Measurements from ENCODE around the gene PTGES3.

Gene PTGES3

GRCh38 chr12:56725723-56726102, 37.6 kb upstream of the PTGES3 start:
- ATAC-seq: no peak
- TF ChIP-seq CSDC2 (CRISPR knock-in tag; IDR thresholded peaks at IDR 0.05): no peak
- TF ChIP-seq ARNTL (CRISPR knock-in tag; IDR thresholded peaks at IDR 0.05; ENCODE audit: borderline replicate concordance, low read depth): no peak
- TF ChIP-seq RARB (CRISPR knock-in tag; IDR thresholded peaks at IDR 0.05): no peak
- TF ChIP-seq PATZ1 (CRISPR knock-in tag; IDR thresholded peaks at IDR 0.05; ENCODE audit: borderline replicate concordance): peak; percentile 70; the same call in 1 of the 2 replicates
- TF ChIP-seq OSR1 (CRISPR knock-in tag; IDR thresholded peaks at IDR 0.05): no peak

GRCh38 chr12:56724972-56725722, 37.1 kb upstream of the PTGES3 start, which contains the start of gene NACA:
NACA (minus strand) TSS chr12:56725299; CDS start chr12:56724521, 778 bp downstream.
- ATAC-seq: peak; percentile 96
- TF ChIP-seq RARB (CRISPR knock-in tag; IDR thresholded peaks at IDR 0.05) (no peak), ISL1 (CRISPR knock-in tag; IDR thresholded peaks at IDR 0.05) (no peak), CREB5 (CRISPR knock-in tag; IDR thresholded peaks at IDR 0.05; ENCODE audit: low read depth) (0 out of 2 replicates have a peak, but pooled peaks have one; percentile 12), ZNF70 (CRISPR knock-in tag; IDR thresholded peaks at IDR 0.05) (0 out of 2 replicates have a peak, but pooled peaks have one; percentile 13), ZC3H10 (CRISPR knock-in tag; IDR thresholded peaks at IDR 0.05) (no peak), GLIS3 (CRISPR knock-in tag; IDR thresholded peaks at IDR 0.05) (peak; percentile 46; the same call in 1 of the 2 replicates), ESRRG (CRISPR knock-in tag; IDR thresholded peaks at IDR 0.05) (no peak), ZFP3 (CRISPR knock-in tag; IDR thresholded peaks at IDR 0.05) (peak; percentile 95)

GRCh38 chr12:56724701-56724971, 36.6 kb upstream of the PTGES3 start:
- ATAC-seq: peak; percentile 10

GRCh38 chr12:56723889-56724700, 36.0 kb upstream of the PTGES3 start:
- peak; percentile 7 for ATAC-seq
- TF ChIP-seq ZNF565 (CRISPR knock-in tag; conservative IDR thresholded peaks at IDR 0.05; ENCODE audit: low read depth): no peak
- TF ChIP-seq OSR1 (CRISPR knock-in tag; IDR thresholded peaks at IDR 0.05): no peak

More at GRCh38 chr12:56724701-56724971, 36.6 kb upstream of the PTGES3 start:
- no peak for TF ChIP-seq TOX (CRISPR knock-in tag; IDR thresholded peaks at IDR 0.05; ENCODE audit: borderline replicate concordance)

GRCh38 chr12:56723352-56723751, 35.3 kb upstream of the PTGES3 start:
- ATAC-seq: no peak
- TF ChIP-seq OSR1 (CRISPR knock-in tag; IDR thresholded peaks at IDR 0.05) (no peak), TCF4 (CRISPR knock-in tag; IDR thresholded peaks at IDR 0.05; ENCODE audit: borderline replicate concordance) (no peak), PATZ1 (CRISPR knock-in tag; IDR thresholded peaks at IDR 0.05; ENCODE audit: borderline replicate concordance) (no peak), CSRNP3 (CRISPR knock-in tag; IDR thresholded peaks at IDR 0.05) (no peak), GLIS3 (CRISPR knock-in tag; IDR thresholded peaks at IDR 0.05) (no peak), CSDC2 (CRISPR knock-in tag; IDR thresholded peaks at IDR 0.05) (no peak), ZFP3 (CRISPR knock-in tag; IDR thresholded peaks at IDR 0.05) (no peak), ZNF70 (CRISPR knock-in tag; IDR thresholded peaks at IDR 0.05) (no peak), ZNF565 (CRISPR knock-in tag; conservative IDR thresholded peaks at IDR 0.05; ENCODE audit: low read depth) (no peak), RARB (CRISPR knock-in tag; IDR thresholded peaks at IDR 0.05) (no peak), PPARA (CRISPR knock-in tag; IDR thresholded peaks at IDR 0.05; ENCODE audit: borderline replicate concordance) (no peak), ZNF8 (CRISPR knock-in tag; IDR thresholded peaks at IDR 0.05) (no peak), TSHZ2 (CRISPR knock-in tag; IDR thresholded peaks at IDR 0.05) (no peak), ISL1 (CRISPR knock-in tag; IDR thresholded peaks at IDR 0.05) (no peak), POU6F1 (CRISPR knock-in tag; IDR thresholded peaks at IDR 0.05; ENCODE audit: borderline replicate concordance, low read depth) (no peak), TOX (CRISPR knock-in tag; IDR thresholded peaks at IDR 0.05; ENCODE audit: borderline replicate concordance) (no peak), SNAI2 (CRISPR knock-in tag; IDR thresholded peaks at IDR 0.05) (no peak), ARNTL (CRISPR knock-in tag; IDR thresholded peaks at IDR 0.05; ENCODE audit: borderline replicate concordance, low read depth) (no peak)
